Stimulated activated naive CD8-positive, alpha-beta T cell treated with anti-CD3 and anti-CD28 coated beads, Interleukin-15, amount 100 ng/mL, for 72 hours (primary cell): Measurements from ENCODE around the gene SERPINB13.
"Not testable (repeated sequence)": the region's sequence is repeated elsewhere in the genome, so short reads cannot be mapped to it uniquely, and the experiment has no call there.

Source experiments
- ATAC-seq: fragments of 150-1000 bp; cut with Tn5 transposase; 2 replicates; pipeline ENCODE4 v1.10.0; 2021; ENCODE audit warnings: mild to moderate bottlenecking, moderate library complexity
- DNase-seq, 2 donors: peaks; one replicate each; pipeline ENCODE4 v3.0.0; 2021 to 2022
- H3K27ac Mint-ChIP-seq, 2 donors: one replicate each; pipeline ENCODE4 v1.8.0; 2022; ENCODE audit warnings: mild to moderate bottlenecking in 2 of 2, mixed read lengths in 2 of 2, moderate library complexity in 2 of 2
- H3K27me3 Mint-ChIP-seq: one replicate; pipeline ENCODE4 v1.8.0; 2022; ENCODE audit warnings: mixed read lengths
- H3K4me1 Mint-ChIP-seq: one replicate; pipeline ENCODE4 v1.8.0; 2022; ENCODE audit warnings: mild to moderate bottlenecking, mixed read lengths
- H3K4me3 Mint-ChIP-seq, 2 donors: one replicate each; pipeline ENCODE4 v1.8.0; 2022; ENCODE audit warnings: mild to moderate bottlenecking in 2 of 2, mixed read lengths in 2 of 2, moderate library complexity in 1 of 2
- H3K9me3 Mint-ChIP-seq, 2 donors: one replicate each; pipeline ENCODE4 v1.8.0; 2022; ENCODE audit warnings: mixed read lengths in 2 of 2

Gene SERPINB13

GRCh38 chr18:63617049-63617914 is 30.1 kb downstream of the SERPINB13 start:
- H3K27ac Mint-ChIP-seq, result no peak overlapping the region
- no peaks in the 10 kb centered on the region for H3K27me3 Mint-ChIP-seq
- ATAC-seq (no peak), DNase-seq (no peak)
- H3K4me1 Mint-ChIP-seq, result no peaks in the 10 kb centered on the region
- H3K9me3 Mint-ChIP-seq, result peaks cover 0 to 11% of the 10 kb centered on the region in 2 donors
- H3K4me3 Mint-ChIP-seq, result no peak overlapping the region

DNA sequence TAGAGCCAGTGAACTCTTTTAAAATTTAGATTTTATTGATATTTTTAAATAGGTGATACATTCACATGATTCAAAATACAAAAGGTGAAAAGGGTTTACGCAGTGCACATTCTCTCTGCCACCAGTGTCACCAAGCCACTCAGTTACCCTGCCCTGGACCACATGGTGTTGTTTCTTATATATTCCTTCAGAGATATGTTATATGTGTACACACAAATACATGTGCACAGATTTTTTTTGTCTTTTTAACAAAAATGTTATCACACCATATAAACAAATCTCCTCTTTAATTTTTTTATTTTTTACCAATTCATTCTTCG is 30.7 kb downstream of the SERPINB13 start:
- no peaks in the 10 kb centered on the region for H3K27me3 Mint-ChIP-seq
- H3K4me1 Mint-ChIP-seq, result no peaks in the 10 kb centered on the region
- peaks cover 3 to 14% of the 10 kb centered on the region in 2 donors for H3K9me3 Mint-ChIP-seq
- no peak for DNase-seq
- H3K4me3 Mint-ChIP-seq, result no peak overlapping the region
- H3K27ac Mint-ChIP-seq, result no peak overlapping the region
- ATAC-seq, result no peak

- Mint-ChIP-seq H3K27me3 (no peaks in the 10 kb centered on the region), H3K4me1 (no peaks in the 10 kb centered on the region), H3K4me3 (no peak overlapping the region), H3K9me3 (peaks cover 17 to 25% of the 10 kb centered on the region in 2 donors), H3K27ac (no peak overlapping the region)
- no peak for ATAC-seq
- DNase-seq, result no peak
Measured at GRCh38 chr18:63619661-63620060, 32.5 kb downstream of the SERPINB13 start.

DNA sequence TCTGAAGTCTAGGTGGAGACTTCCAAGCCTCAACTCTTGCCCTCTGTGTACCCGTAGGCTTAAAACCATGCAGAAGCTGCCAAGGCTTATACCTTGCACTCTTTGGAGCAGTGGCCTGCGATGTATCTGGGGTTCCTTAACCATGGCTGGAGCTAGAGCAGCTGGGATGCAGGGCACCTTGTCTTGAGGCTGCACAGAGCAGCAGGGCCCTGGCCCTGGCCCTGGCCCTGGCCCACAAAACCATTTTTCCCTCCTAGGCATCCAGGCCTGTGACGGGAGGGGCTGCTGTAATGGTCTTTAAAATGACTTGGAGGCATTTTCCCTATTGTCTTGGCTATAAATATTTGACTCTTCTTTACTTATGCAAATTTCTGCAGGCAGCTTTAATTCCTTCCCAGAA is 37.7 kb downstream of the SERPINB13 start:
- no peak for ATAC-seq
- Mint-ChIP-seq H3K27ac (no peak overlapping the region), H3K4me3 (no peak overlapping the region), H3K27me3 (no peaks in the 10 kb centered on the region), H3K4me1 (no peaks in the 10 kb centered on the region), H3K9me3 (peaks cover 49 to 54% of the 10 kb centered on the region in 2 donors)
- DNase-seq, result no peak

DNA sequence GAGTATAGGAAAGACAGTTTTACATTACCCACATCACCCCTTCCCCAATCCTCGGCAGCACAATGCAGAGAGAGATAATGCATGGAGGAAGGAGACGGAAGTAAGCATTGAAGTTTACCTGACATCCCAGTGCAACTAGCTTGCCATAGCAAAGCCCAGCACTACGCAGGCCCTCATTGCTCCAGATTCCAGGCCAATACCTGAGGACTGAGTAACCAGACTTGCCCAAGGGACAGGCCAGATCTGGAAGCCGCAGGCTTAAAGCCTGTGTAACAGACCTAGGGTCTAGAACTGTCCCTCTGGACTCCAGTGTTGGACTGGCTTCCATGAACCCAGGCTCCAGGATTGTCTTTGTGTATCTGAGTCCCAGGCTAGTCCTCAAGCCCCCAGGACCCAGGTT is 39.3 kb downstream of the SERPINB13 start:
- peaks cover 38 to 54% of the 10 kb centered on the region in 2 donors for H3K9me3 Mint-ChIP-seq
- no peaks in the 10 kb centered on the region for H3K27me3 Mint-ChIP-seq
- no peak for DNase-seq
- ATAC-seq, result no peak
- no peak overlapping the region for H3K27ac Mint-ChIP-seq
- H3K4me1 Mint-ChIP-seq, result no peaks in the 10 kb centered on the region
- no peak overlapping the region for H3K4me3 Mint-ChIP-seq

GRCh38 chr18:63627819-63628218 is 40.7 kb downstream of the SERPINB13 start:
- Mint-ChIP-seq H3K4me1 (no peaks in the 10 kb centered on the region), H3K9me3 (peaks cover 36 to 51% of the 10 kb centered on the region in 2 donors), H3K27ac (no peak overlapping the region), H3K27me3 (no peaks in the 10 kb centered on the region), H3K4me3 (no peak overlapping the region)
- no peak for ATAC-seq
- DNase-seq, result no peak

DNA sequence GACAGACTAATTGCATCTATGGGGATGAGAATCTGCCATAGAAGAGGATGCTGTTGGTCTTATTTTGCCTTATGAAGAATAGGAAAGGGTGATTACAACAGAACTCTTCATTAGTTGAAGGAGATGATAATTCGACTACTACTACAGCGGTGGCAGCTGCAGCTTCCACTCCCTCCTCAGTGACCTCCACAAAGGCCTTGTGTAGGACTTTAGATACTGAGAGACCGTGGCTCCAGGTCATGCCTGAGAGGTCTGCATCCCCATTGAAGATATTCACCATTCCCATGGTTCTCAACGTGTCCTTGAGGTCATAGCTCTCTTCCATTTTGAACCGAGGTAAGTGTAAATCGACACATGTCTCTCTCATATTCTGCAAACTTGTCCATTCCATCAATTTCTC is 50.6 kb downstream of the SERPINB13 start:
- Mint-ChIP-seq H3K27me3 (no peaks in the 10 kb centered on the region), H3K4me3 (no peak overlapping the region), H3K9me3 (no peaks in the 10 kb centered on the region), H3K4me1 (no peaks in the 10 kb centered on the region), H3K27ac (no peak overlapping the region)
- no peak for ATAC-seq
- no peak for DNase-seq

DNA sequence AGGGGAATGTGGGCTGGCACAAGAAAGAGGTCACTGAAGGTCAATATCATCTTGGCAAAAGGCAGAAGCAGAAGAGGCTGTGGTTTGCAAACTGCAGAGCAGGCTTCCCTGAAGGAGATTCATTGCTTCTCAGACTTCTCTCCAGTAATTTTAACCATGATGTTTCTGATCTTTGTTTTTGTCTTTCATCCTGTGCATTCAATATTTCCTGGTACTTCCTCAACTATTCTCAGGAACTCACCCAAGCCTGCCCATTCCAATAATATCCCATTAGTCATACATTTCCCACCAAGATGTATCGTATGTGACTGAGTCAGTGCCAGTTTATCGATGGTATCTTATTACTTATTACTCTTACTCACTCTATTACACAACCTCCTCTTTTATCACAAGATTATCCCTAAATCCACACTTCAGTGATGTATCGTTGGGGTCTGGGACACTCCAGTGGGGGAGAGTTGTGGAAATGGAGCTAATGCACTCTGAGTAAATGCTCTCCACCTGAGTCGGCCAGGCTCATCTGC is 54.1 kb downstream of the SERPINB13 start:
- H3K9me3 Mint-ChIP-seq, result not testable (repeated sequence)

GRCh38 chr18:63642668-63643356 is 55.7 kb downstream of the SERPINB13 start:
- DNase-seq, H3K4me1 Mint-ChIP-seq, H3K4me3 Mint-ChIP-seq, H3K27me3 Mint-ChIP-seq, H3K9me3 Mint-ChIP-seq, ATAC-seq, H3K27ac Mint-ChIP-seq: not testable (repeated sequence)

More for the DNA sequence above, 54.1 kb downstream of the SERPINB13 start:
- H3K27ac Mint-ChIP-seq, H3K27me3 Mint-ChIP-seq, H3K4me1 Mint-ChIP-seq, H3K4me3 Mint-ChIP-seq, DNase-seq, ATAC-seq: not testable (repeated sequence)

DNA sequence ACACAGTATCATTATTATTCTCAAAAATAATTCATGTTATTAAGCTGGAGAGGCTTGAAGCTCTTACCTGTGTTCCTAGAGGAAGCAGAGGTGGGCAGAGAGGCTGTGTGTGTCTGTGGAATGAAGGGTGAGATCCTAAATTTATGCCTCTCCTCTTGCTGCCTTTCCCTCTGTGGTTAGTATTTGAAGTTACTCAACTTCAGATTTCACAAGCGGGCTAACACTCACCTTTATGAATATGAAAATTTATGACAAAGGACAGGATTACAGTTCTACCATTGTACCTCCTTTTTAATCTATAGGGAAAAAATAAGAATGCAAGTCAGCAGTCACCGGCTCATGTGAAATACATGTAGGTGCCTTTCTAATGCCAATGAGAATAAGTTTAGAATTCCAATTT is 57.0 kb downstream of the SERPINB13 start, which contains the start of gene SERPINB4:
SERPINB4 (minus strand) TSS at position 115 of the 400 bp plus-strand sequence. CDS start 679 bp downstream, outside the sequence.
- DNase-seq, ATAC-seq, H3K27me3 Mint-ChIP-seq, H3K27ac Mint-ChIP-seq, H3K4me3 Mint-ChIP-seq, H3K9me3 Mint-ChIP-seq, H3K4me1 Mint-ChIP-seq: not testable (repeated sequence)

- H3K27me3 Mint-ChIP-seq, ATAC-seq, DNase-seq, H3K4me1 Mint-ChIP-seq, H3K27ac Mint-ChIP-seq, H3K9me3 Mint-ChIP-seq, H3K4me3 Mint-ChIP-seq: not testable (repeated sequence)
Measured at GRCh38 chr18:63644694-63645093, 57.6 kb downstream of the SERPINB13 start.

GRCh38 chr18:63646936-63647335 is 59.8 kb downstream of the SERPINB13 start:
- no peak overlapping the region for H3K4me3 Mint-ChIP-seq
- ATAC-seq (no peak), DNase-seq (no peak)
- no peaks in the 10 kb centered on the region for H3K4me1 Mint-ChIP-seq
- no peaks in the 10 kb centered on the region for H3K9me3 Mint-ChIP-seq
- H3K27me3 Mint-ChIP-seq, result no peaks in the 10 kb centered on the region
- no peak overlapping the region for H3K27ac Mint-ChIP-seq

- ATAC-seq, result no peak
- Mint-ChIP-seq H3K9me3 (no peaks in the 10 kb centered on the region), H3K27me3 (no peaks in the 10 kb centered on the region), H3K4me3 (no peak overlapping the region), H3K27ac (no peak overlapping the region), H3K4me1 (no peaks in the 10 kb centered on the region)
- DNase-seq, result no peak
Measured at GRCh38 chr18:63648241-63648640, 61.1 kb downstream of the SERPINB13 start.
